ENCODE measurements around the gene ELP6.

The ELP6 gene

GRCh38 chr3:47513125-47513929 is at the start of gene ELP6:
Gene ELP6, minus strand, starts transcription at chr3:47513712. Its CDS starts 122 bp downstream, at chr3:47513590.
- DNase-seq (ENCODE audit: low read depth): peak; percentile 95

- no peak for DNase-seq (ENCODE audit: low read depth)
Measured at GRCh38 chr3:47556351-47556750, 42.8 kb upstream of the ELP6 start.

GRCh38 chr3:47554335-47554734 is 40.8 kb upstream of the ELP6 start:
- no peak for DNase-seq (ENCODE audit: low read depth)

- no peak for DNase-seq (ENCODE audit: low read depth)
Measured at GRCh38 chr3:47553407-47553806, 39.9 kb upstream of the ELP6 start.

GRCh38 chr3:47542471-47543173 is 29.1 kb upstream of the ELP6 start:
- DNase-seq (ENCODE audit: low read depth): no peak

- no peak for DNase-seq (ENCODE audit: low read depth)
Measured at GRCh38 chr3:47541583-47542108, 28.1 kb upstream of the ELP6 start.

- no peak for DNase-seq (ENCODE audit: low read depth)
Measured at GRCh38 chr3:47540281-47540680, 26.8 kb upstream of the ELP6 start.

GRCh38 chr3:47536967-47537366 is 23.5 kb upstream of the ELP6 start:
- DNase-seq (ENCODE audit: low read depth): no peak

- no peak for DNase-seq (ENCODE audit: low read depth)
Measured at GRCh38 chr3:47536221-47536891, 22.8 kb upstream of the ELP6 start.

- no peak for DNase-seq (ENCODE audit: low read depth)
Measured at GRCh38 chr3:47533996-47534454, 20.5 kb upstream of the ELP6 start.

GRCh38 chr3:47533481-47533880 is 20.0 kb upstream of the ELP6 start:
- DNase-seq (ENCODE audit: low read depth): no peak

GRCh38 chr3:47527952-47528725 is 14.6 kb upstream of the ELP6 start:
- no peak for DNase-seq (ENCODE audit: low read depth)

GRCh38 chr3:47525617-47526016 is 12.1 kb upstream of the ELP6 start:
- DNase-seq (ENCODE audit: low read depth): no peak

GRCh38 chr3:47523310-47524073 is 10.0 kb upstream of the ELP6 start:
- no peak for DNase-seq (ENCODE audit: low read depth)

- peak; percentile 36 for DNase-seq (ENCODE audit: low read depth)
Measured at GRCh38 chr3:47522082-47522987, 8.8 kb upstream of the ELP6 start.

GRCh38 chr3:47520756-47521155 is 7.2 kb upstream of the ELP6 start:
- DNase-seq (ENCODE audit: low read depth): no peak

GRCh38 chr3:47517937-47518336 is 4.4 kb upstream of the ELP6 start:
- no peak for DNase-seq (ENCODE audit: low read depth)

GRCh38 chr3:47515864-47516319 is 2.4 kb upstream of the ELP6 start:
- DNase-seq (ENCODE audit: low read depth): no peak

GRCh38 chr3:47515100-47515499 is 1.6 kb upstream of the ELP6 start:
- no peak for DNase-seq (ENCODE audit: low read depth)
